ENCODE measurements around the gene LTBP2. TPM values are rescaled to one million over a fixed set of nuclear protein-coding genes. Genes with fewer than 3 reads are reported as not detected.
A peak's percentile ranks its signal among the peaks of the same experiment; 100 is the strongest.

LTBP2 gene
- total RNA-seq, 2 experiments from 2014 or later, result 0.04 to 0.37 TPM

GRCh38 chr14:74619672-74620131, 7.7 kb upstream of the LTBP2 start:
- ATAC-seq, result no peak
- ChIA-PET CTCF (interaction anchor here (0.5 to 4.5 kb wide), 6 partner anchors 11 to 601 kb away, joined by 3 to 40 read pairs (median 4); partner anchors contain the start of genes ISCA2 and NPC2), POLR2A (interaction anchor here (0.6 to 0.8 kb wide), 2 partner anchors 102 to 126 kb away, joined by 3 read pairs; partner anchors contain the start of genes ISCA2 and NPC2)
- no peak for DNase-seq
- H3K36me3 Mint-ChIP-seq (ENCODE audit: low read depth), result no peaks in the 10 kb centered on the region
- no peak overlapping the region for H3K27ac Mint-ChIP-seq
- no peak overlapping the region for H3K4me3 Mint-ChIP-seq
- H3K27me3 Mint-ChIP-seq, result peaks cover 5% of the 10 kb centered on the region
- intact Hi-C loops (cut with DNase I, micrococcal nuclease), result loop anchor here (2.0 to 5.0 kb wide), 2 partner anchors 223 to 628 kb away; no protein-coding TSS in a partner anchor
- H3K9me3 Mint-ChIP-seq (ENCODE audit: low read depth), result no peaks in the 10 kb centered on the region
- H3K4me1 Mint-ChIP-seq, result peaks cover 53% of the 10 kb centered on the region

DNA sequence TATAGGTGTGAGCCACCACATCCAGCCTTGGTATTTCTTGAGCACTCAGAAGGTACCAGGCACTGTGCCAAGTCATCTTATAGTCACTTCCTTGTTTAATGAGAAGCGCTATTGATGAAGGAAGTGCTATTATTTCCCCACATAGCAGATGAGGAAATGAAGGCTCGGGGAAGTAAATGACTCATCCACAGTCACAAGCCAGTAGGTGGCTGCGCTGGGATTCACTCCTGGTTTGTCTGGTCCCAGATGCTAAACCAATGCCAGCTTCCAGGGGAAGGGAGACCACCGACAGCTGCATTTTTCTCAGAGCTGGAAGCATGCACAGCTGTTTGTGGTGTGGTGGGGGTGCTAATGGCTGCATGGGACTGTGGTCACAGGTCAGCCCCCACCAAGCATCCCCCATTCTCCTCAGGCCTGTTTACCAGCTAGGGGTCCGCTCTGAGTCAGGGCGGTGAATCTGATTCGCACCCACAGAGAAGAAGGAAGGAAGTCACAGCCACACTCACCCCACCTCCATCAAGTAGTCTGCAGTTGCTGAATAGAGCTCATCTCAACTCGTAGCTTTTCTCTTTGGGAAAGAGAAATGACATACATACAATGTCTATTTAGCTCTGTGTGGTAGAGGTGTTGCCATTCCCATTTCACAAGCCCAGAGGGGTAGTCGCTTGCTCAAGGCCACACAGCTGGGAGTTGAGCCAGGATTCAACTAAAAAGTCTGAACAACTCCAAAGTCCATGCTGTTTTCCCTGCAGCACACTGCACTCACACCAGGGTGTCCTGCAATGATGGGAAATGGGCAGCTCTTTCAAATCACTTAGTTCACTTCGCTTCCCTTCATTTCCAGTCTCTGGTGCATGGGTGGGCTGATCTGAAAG, 6.3 kb upstream of the LTBP2 start:
- Mint-ChIP-seq H3K36me3 (ENCODE audit: low read depth) (no peaks in the 10 kb centered on the region), H3K9me3 (ENCODE audit: low read depth) (no peaks in the 10 kb centered on the region), H3K4me1 (peaks cover 57% of the 10 kb centered on the region), H3K27me3 (peaks cover 7% of the 10 kb centered on the region), H3K4me3 (no peak overlapping the region), H3K27ac (peak overlapping the region; percentile 45)
- ATAC-seq, result peak; percentile 83
- ChIA-PET CTCF (interaction anchor here (0.6 to 4.5 kb wide), 12 partner anchors 9 to 1018 kb away, joined by 3 to 40 read pairs (median 4); partner anchors contain the start of genes ISCA2 and NPC2), POLR2A (interaction anchor here (0.5 to 0.8 kb wide), 2 partner anchors 47 to 88 kb away, joined by 3 read pairs; no protein-coding TSS in a partner anchor)
- intact Hi-C loops (cut with DNase I, micrococcal nuclease), result loop anchor here (1.0 to 5.0 kb wide), 3 partner anchors 38 to 629 kb away; no protein-coding TSS in a partner anchor
- peak; percentile 75 for DNase-seq

- intact Hi-C loops (cut with DNase I, micrococcal nuclease), result loop anchor here in 1 of 2 experiments (5.0 kb wide), 1 partner anchor 630 kb away; no protein-coding TSS in a partner anchor
- Mint-ChIP-seq H3K36me3 (ENCODE audit: low read depth) (no peaks in the 10 kb centered on the region), H3K27me3 (peaks cover 7% of the 10 kb centered on the region), H3K27ac (peak overlapping the region; percentile 45), H3K9me3 (ENCODE audit: low read depth) (no peaks in the 10 kb centered on the region), H3K4me1 (peaks cover 57% of the 10 kb centered on the region), H3K4me3 (no peak overlapping the region)
- POLR2A ChIA-PET, result no interaction called here
- DNase-seq (no peak), ATAC-seq (no peak)
- CTCF ChIA-PET, result interaction anchor here (0.6 to 4.5 kb wide), 9 partner anchors 8 to 971 kb away, joined by 3 to 40 read pairs (median 3); no protein-coding TSS in a partner anchor
Observed at GRCh38 chr14:74616996-74617700, 5.1 kb upstream of the LTBP2 start.

GRCh38 chr14:74616507-74616906, 4.5 kb upstream of the LTBP2 start:
- Mint-ChIP-seq H3K27me3 (peaks cover 7% of the 10 kb centered on the region), H3K4me3 (no peak overlapping the region), H3K27ac (no peak overlapping the region), H3K4me1 (peaks cover 57% of the 10 kb centered on the region), H3K9me3 (ENCODE audit: low read depth) (no peaks in the 10 kb centered on the region), H3K36me3 (ENCODE audit: low read depth) (no peaks in the 10 kb centered on the region)
- intact Hi-C loops (cut with DNase I, micrococcal nuclease), result loop anchor here in 1 of 2 experiments (5.0 kb wide), 1 partner anchor 631 kb away; no protein-coding TSS in a partner anchor
- ChIA-PET POLR2A (no interaction called here), CTCF (interaction anchor here (0.6 to 2.2 kb wide), 6 partner anchors 26 to 971 kb away, joined by 3 to 6 read pairs (median 4); no protein-coding TSS in a partner anchor)
- DNase-seq (peak; percentile 63), ATAC-seq (no peak)

DNA sequence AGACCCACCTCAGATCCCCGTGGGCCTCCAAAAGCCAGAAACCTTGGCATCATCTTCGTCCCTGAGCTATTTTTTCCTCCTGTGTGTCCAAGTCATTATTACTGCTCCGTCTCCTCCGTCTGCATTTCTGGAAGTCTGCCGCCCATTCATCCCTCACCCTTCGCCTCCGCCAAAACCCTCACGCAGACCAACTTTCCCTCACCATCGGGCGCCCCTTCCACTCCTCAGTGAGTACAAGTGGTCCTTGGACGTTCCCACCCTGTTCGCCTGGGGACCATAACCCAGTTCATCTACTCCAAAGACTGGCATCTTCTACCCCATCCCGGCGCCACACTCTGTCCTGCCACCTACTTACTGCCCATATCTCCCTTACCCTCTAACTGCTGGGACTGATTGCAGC, 3.7 kb upstream of the LTBP2 start:
- POLR2A ChIA-PET, result interaction anchor here (0.6 kb wide), 1 partner anchor 148 kb away, joined by 3 read pairs; the partner anchor contains the start of gene YLPM1
- no peaks in the 10 kb centered on the region for H3K36me3 Mint-ChIP-seq (ENCODE audit: low read depth)
- peaks cover 55% of the 10 kb centered on the region for H3K4me1 Mint-ChIP-seq
- no peak overlapping the region for H3K4me3 Mint-ChIP-seq
- no peaks in the 10 kb centered on the region for H3K9me3 Mint-ChIP-seq (ENCODE audit: low read depth)
- DNase-seq (no peak), ATAC-seq (no peak)
- H3K27ac Mint-ChIP-seq, result no peak overlapping the region
- CTCF ChIA-PET, result interaction anchor here (1.1 to 2.2 kb wide), 4 partner anchors 15 to 35 kb away, joined by 3 to 6 read pairs (median 4); no protein-coding TSS in a partner anchor
- peaks cover 9% of the 10 kb centered on the region for H3K27me3 Mint-ChIP-seq
- intact Hi-C loops (cut with DNase I, micrococcal nuclease), result loop anchor here in 1 of 2 experiments (5.0 kb wide), 1 partner anchor 632 kb away; no protein-coding TSS in a partner anchor

- intact Hi-C loops (cut with DNase I, micrococcal nuclease), result loop anchor here (5.0 kb wide), 3 partner anchors 97 to 632 kb away; partner anchors contain the start of genes AREL1 (in 1 of the 2), EIF2B2 (in 1 of the 2) and FCF1 (in 1 of the 2)
- ChIA-PET CTCF (interaction anchor here (1.4 to 2.2 kb wide), 3 partner anchors 16 to 35 kb away, joined by 3 to 6 read pairs (median 5); no protein-coding TSS in a partner anchor), POLR2A (interaction anchor here (0.5 to 0.8 kb wide), 2 partner anchors 100 to 118 kb away, joined by 3 to 5 read pairs; no protein-coding TSS in a partner anchor)
- Mint-ChIP-seq H3K27ac (no peak overlapping the region), H3K36me3 (ENCODE audit: low read depth) (no peaks in the 10 kb centered on the region), H3K9me3 (ENCODE audit: low read depth) (no peaks in the 10 kb centered on the region), H3K4me3 (no peak overlapping the region), H3K4me1 (peaks cover 46% of the 10 kb centered on the region), H3K27me3 (peaks cover 15% of the 10 kb centered on the region)
- DNase-seq (no peak), ATAC-seq (no peak)
Observed at GRCh38 chr14:74614508-74615495, 2.8 kb upstream of the LTBP2 start.

GRCh38 chr14:74613211-74613914, 1.3 kb upstream of the LTBP2 start:
- Mint-ChIP-seq H3K36me3 (ENCODE audit: low read depth) (no peaks in the 10 kb centered on the region), H3K27ac (no peak overlapping the region), H3K4me3 (no peak overlapping the region), H3K4me1 (peaks cover 33% of the 10 kb centered on the region), H3K27me3 (peaks cover 15% of the 10 kb centered on the region), H3K9me3 (ENCODE audit: low read depth) (no peaks in the 10 kb centered on the region)
- CTCF ChIA-PET, result interaction anchor here (0.8 to 2.5 kb wide), 8 partner anchors 15 to 223 kb away, joined by 3 to 9 read pairs (median 4); partner anchors contain the start of gene YLPM1
- DNase-seq (no peak), ATAC-seq (no peak)
- POLR2A ChIA-PET, result no interaction called here
- intact Hi-C loops (cut with DNase I, micrococcal nuclease), result loop anchor here (2.0 to 5.0 kb wide), 5 partner anchors 99 to 389 kb away; partner anchors contain the start of genes AREL1 (in 1 of the 2), EIF2B2 (in 1 of the 2) and FCF1 (in 1 of the 2)

- POLR2A ChIA-PET, result interaction anchor here (0.7 kb wide), 1 partner anchor 11 kb away, joined by 3 read pairs; no protein-coding TSS in a partner anchor
- H3K9me3 Mint-ChIP-seq (ENCODE audit: low read depth), result no peaks in the 10 kb centered on the region
- ATAC-seq (peak; percentile 86), DNase-seq (peak; percentile 91)
- CTCF ChIA-PET, result interaction anchor here (0.7 to 2.5 kb wide), 15 partner anchors 9 to 227 kb away, joined by 3 to 9 read pairs (median 4); partner anchors contain the start of genes ISCA2, NPC2 and YLPM1
- intact Hi-C loops (cut with DNase I, micrococcal nuclease), result loop anchor here (1.0 to 5.0 kb wide), 11 partner anchors 100 to 390 kb away; partner anchors contain the start of genes AREL1 (in 2 of the 2), FCF1 (in 2 of the 2), DLST (in 1 of the 2) and EIF2B2 (in 1 of the 2)
- H3K4me1 Mint-ChIP-seq, result peaks cover 25% of the 10 kb centered on the region
- no peaks in the 10 kb centered on the region for H3K36me3 Mint-ChIP-seq (ENCODE audit: low read depth)
- H3K27ac Mint-ChIP-seq, result no peak overlapping the region
- peak overlapping the region; percentile 62 for H3K4me3 Mint-ChIP-seq
- peaks cover 15% of the 10 kb centered on the region for H3K27me3 Mint-ChIP-seq
Observed at GRCh38 chr14:74612350-74613021, 449 bp upstream of the LTBP2 start.
